ENCODE data around the gene GPR137B.
"Not testable (repeated sequence)": the region's sequence is repeated elsewhere in the genome, so short reads cannot be mapped to it uniquely, and the experiment has no call there.

Gene GPR137B

GRCh38 chr1:236147068-236147467 is 4.7 kb downstream of the GPR137B start:
- DNase-seq: no peak

GRCh38 chr1:236147521-236148469 is 5.5 kb downstream of the GPR137B start:
- no peak for DNase-seq

GRCh38 chr1:236148470-236148845 is 6.1 kb downstream of the GPR137B start:
- DNase-seq: no peak

- DNase-seq: no peak
These were observed 6.8 kb downstream of the GPR137B start for GRCh38 chr1:236149003-236149595.

GRCh38 chr1:236149696-236150228 is 7.4 kb downstream of the GPR137B start:
- DNase-seq: no peak

- no peak for DNase-seq
These were observed 8.1 kb downstream of the GPR137B start for GRCh38 chr1:236150311-236150955.

- DNase-seq: no peak
These were observed 8.6 kb downstream of the GPR137B start for GRCh38 chr1:236150986-236151385.

- no peak for DNase-seq
These were observed 9.5 kb downstream of the GPR137B start for GRCh38 chr1:236151739-236152424.

GRCh38 chr1:236154126-236154525 is 11.8 kb downstream of the GPR137B start:
- DNase-seq: no peak

GRCh38 chr1:236154671-236155398 is 12.5 kb downstream of the GPR137B start:
- no peak for DNase-seq

GRCh38 chr1:236155399-236155767 is 13.0 kb downstream of the GPR137B start:
- no peak for DNase-seq

- DNase-seq: no peak
These were observed 13.6 kb downstream of the GPR137B start for GRCh38 chr1:236155841-236156503.

- no peak for DNase-seq
These were observed 14.3 kb downstream of the GPR137B start for GRCh38 chr1:236156512-236157208.

GRCh38 chr1:236158072-236158471 is 15.7 kb downstream of the GPR137B start:
- not testable (repeated sequence) for DNase-seq

GRCh38 chr1:236158719-236159118 is 16.4 kb downstream of the GPR137B start:
- DNase-seq: no peak

GRCh38 chr1:236159704-236160539 is 17.6 kb downstream of the GPR137B start:
- no peak for DNase-seq

- DNase-seq: no peak
These were observed 18.3 kb downstream of the GPR137B start for GRCh38 chr1:236160540-236161127.

- DNase-seq: no peak
These were observed 18.9 kb downstream of the GPR137B start for GRCh38 chr1:236161230-236161629.

- DNase-seq: not testable (repeated sequence)
These were observed 19.4 kb downstream of the GPR137B start for GRCh38 chr1:236161755-236162154.
